Left kidney (tissue), 2 donors: Measurements from ENCODE around the gene CDK18. TPM values are rescaled to one million over a fixed set of nuclear protein-coding genes. Genes with fewer than 3 reads are reported as not detected.

ENCODE experiments used
- DNase-seq: peaks from one replicate; pipeline ENCODE4 v3.0.0-alpha.2; 2013
- polyA plus RNA-seq: library from polyadenylated mRNA; unstranded; fragments of 120-200 nt; gene quantifications from one replicate; pipeline ENCODE4 v1.2.1, GENCODE V29; 2013; ENCODE audit not compliant: insufficient read length

The CDK18 gene
- polyA plus RNA-seq, 1 donor: 27.1 TPM

DNA sequence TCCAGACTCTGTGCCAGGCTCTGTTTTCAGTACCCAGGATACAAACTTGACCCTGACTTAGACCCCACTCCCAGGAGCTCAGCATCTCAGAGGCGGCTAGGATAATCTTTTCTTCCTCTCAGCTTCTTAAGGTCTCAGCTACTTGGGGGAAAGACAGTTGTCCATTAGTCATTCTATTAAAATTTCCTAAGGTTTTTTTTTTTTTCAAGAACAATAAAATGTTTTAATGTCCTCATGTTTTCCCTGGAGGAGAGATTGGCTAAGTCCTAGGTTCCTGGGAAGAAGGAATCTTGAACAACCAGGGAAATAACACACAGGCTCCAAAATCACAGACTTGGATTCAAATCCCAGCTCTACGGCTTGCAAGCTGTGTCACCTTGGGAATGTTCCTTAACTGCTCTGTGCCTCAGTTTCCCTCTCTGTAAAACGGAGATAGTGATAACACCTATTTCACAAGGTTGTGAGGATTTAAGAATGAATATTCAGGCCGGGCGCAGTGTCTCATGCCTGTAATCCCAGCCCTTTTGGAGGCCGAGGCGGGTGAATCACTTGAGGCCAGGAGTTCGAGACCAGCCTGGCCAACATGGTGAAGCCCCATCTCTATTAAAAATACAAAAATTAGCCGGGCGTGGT is 33.0 kb downstream of the CDK18 start:
- no peak for DNase-seq

DNA sequence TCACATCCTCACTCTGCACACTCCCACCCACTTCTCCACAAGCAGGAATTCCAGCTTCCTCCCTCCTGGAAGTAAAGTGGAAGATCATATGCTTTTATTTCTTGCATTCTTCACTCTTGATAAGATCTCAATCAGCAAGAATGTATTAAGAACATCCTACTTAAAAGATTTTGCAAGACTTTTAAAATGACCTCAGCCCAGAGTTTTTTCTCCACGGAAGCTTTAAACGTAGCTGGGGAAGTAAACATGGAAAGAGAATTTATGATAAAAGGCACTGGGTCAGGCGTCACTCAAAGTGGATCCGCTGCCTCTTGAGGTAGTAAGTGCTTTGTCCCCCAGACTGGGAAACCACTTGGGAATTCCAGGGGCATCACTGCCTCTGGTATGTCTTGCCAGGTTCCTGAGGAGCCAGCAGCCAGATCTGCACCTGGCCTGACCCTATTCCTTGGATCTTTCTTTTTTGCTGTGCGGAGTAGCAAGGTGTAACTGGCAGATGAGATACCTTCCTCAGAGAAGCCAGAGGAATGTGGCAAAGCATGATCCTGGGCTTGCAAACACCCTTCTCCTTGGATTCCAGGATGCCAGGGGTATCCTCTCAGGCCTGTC is 33.9 kb downstream of the CDK18 start:
- DNase-seq: no peak

DNA sequence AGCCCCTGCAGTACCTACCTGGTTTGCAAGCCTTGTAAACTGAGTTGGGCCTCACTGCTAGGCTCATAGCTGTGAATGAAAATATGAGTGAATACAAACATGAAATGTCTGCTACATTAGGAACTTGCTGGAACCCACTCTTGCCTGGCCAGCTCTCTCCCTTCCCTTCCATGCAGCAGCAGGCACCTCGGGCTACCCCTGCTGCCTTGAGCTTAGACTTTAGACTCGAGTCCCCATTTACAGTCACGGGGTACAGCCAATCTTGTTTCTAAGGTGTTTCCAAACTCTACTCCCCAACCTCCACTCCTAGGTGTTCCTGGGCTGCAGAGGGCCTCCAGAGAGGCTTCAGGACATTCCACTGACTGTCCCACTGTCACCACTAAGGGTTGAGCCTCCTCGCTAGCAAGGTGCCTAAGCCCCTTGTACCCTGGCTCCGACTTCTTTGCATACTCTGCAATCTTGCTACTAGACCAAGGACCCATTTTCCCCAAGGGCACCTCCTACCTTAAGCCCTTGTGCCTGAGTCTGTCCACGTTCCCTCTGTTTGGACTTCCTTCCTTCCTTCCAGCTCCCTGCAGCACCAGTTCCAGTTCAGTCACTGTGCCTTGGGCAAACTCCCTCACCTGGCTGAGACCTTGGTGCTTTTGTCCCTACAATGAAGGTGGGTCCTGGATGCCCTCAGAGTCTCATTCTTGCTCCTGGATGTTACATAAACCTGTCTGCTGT is 36.9 kb downstream of the CDK18 start:
- DNase-seq: no peak

DNA sequence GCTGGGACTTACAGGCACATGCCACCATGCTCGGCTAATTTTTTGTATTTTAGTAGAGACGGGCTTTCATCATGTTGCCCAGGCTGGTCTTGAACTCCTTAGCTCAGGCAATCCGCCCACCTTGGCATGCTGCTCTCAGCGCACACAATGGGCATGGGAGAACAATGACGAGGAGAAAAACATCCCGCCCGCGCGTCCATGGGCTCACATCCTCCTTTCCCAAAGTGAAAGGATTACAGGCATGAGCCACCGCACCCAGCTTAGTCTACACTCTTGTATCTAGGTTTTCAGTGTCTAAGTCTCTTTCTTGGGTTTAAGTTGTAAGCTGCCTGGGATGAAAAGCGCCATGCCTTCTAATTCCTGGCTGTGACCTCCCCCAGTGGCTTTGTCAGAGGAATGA is 37.9 kb downstream of the CDK18 start:
- no peak for DNase-seq

DNA sequence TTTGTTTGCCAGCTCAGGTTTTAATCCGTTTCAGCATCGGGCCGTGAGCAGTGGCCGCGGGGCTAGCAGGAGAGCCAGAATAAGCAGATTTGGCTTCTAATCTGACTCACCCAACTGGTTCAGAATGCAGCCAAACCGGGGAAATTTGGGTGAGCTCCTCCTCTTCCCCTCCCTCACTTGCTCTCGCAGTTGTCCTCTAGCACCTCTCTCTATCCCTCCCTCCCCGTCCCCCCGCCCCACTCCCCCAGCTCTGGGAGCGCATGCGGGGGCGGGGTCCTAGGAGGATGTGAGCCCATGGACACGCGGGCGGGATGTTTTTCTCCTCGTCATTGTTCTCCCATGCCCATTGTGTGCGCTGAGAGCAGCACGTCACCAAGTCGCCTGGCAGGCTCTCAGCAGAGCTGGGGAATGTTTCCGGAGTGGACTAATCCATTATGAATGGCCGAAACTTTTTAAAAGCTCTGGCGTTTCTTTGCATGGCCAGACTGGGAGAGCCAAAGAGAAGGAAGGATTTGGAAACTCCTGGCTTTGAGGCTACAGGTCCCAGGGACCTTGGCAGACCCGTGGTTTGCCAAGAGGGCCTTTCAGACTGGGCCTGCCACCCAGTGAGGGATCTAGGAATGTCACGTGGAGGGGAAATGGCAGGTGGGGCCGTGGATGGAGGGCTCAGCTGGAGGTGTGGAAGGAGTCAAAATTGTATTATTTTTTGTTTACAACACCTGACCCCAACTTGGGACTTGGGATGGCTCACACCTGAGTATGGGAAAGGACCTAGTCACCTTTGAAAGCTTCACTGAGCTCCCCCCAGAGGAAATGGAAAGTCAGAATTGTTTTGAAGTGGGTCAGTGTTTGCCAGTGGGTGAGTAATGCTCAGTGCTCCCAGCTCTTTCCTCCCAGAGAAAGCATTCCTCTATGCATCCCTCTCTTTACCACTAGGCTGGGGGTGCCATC is 39.2 kb downstream of the CDK18 start:
- DNase-seq: peak; percentile 79

DNA sequence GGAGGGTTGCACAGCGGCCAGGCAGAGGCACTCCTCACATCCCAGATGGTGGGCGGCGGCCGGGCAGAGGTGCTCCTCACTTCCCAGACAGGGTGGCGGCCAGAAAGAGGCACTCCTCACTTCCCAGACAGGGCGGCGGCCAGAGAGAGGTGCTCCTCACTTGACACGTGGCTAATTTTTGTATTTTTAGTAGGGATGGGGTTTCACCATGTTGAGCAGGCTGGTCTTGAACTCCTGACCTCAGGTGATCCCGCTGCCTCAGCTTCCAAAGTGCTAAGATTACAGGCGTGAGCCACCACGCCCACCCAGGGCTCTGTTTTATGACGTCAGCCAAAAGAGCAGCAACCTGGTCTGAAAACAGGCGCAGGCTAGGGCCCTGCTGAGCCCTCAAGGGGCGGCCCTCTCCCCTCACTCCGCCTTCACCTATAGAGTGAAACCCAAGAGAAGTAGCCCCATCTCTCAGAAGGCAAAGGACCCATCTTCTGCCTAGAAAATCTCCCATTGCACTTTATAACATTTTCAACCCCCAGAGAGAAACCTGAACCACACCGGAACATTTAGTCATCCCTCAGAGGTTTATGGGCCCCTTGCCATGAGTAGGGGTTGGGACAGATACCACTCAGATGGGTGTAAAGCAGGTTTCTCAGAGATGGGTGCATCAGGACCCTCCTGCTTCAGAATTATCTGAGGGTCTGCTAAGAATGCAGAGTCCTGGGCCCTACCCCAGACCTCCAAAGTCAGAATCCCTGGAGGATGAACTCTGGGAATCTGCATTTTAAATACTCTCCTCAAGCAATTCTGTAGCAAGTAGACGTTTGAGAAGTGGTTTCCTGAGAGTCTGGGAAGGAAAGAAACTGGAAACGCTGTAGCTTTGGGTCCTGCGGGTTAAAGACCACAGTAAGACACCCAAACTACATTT is 40.8 kb downstream of the CDK18 start:
- DNase-seq: no peak

DNA sequence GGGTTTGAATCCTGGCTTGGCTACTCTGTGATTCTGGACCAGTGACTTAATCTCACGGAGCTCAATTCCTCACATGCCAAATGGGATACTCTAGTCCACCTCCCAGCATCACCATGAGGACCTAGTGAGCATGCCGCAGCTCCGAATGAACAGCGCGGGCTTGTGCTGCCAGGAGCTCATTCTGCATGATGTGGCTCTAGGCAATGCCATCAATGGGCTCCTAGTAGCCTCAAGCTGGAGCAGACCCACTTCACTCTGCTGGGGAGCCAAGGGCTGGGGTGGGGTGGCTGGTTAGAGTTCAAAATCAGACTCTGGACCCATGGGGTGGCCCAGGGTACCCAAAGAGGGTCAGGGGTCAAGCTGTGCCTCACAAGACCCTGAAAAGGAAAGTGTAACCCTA is 41.5 kb downstream of the CDK18 start:
- DNase-seq: no peak

DNA sequence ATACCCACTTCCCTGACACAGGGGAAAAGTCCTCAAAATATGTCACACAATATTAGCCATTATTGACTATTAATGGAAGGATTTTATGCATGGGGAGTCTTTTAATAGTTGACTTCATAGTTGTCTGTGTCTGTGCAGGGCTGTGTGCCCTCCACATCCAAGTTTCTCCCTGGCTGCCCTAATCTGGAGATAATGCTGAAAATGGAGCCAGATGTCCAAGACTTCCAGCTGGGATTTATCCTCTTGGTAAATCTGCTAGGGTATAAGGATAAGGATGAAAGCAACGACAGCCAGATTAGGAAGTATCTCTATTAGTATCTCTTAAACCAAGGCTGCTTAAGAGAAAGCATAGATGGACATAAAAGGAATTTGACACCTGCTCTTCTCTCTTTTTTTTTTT is 42.1 kb downstream of the CDK18 start:
- no peak for DNase-seq

DNA sequence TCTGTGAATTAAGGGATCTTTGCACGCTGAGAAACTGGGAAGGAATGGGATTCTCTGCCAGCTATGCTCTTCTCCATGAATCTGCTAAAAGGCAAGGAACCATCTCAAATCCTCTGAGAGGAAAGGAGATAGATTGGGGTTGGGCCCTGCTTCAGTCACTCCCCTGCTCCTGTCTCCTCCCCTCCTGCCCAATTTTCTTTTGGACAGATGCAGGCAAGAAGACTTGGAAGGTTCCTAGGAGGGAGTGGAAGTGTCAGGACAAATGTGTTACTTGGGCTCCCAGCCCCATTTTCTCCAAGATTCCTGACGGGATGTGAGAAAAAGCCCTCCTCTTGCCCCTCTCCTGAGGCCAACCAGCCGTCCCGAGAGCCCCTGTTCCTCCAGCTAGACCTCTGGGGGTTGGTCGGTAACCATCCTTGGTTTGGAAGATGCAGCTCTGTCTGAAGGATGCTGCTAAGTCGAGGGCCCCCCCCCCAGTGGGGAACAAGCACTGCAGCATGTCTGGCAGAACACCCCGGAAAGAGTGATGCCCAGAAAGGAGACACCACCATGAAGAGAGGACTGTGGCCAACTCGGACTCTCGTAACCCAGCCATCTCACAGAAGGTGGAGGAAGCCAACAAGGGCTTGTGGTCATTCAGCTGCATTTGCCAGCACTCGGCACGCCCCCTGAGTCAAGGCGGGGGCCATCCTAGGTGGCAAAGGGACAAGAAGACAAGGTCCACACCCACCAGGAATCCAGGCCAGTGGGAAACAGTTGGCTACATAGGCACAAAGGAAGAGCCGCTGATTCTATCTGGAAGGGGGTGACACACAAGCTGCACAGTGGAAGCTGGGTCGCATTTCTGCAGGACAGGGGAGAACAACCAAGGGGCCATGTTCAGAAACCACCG is 43.7 kb downstream of the CDK18 start:
- DNase-seq: no peak

DNA sequence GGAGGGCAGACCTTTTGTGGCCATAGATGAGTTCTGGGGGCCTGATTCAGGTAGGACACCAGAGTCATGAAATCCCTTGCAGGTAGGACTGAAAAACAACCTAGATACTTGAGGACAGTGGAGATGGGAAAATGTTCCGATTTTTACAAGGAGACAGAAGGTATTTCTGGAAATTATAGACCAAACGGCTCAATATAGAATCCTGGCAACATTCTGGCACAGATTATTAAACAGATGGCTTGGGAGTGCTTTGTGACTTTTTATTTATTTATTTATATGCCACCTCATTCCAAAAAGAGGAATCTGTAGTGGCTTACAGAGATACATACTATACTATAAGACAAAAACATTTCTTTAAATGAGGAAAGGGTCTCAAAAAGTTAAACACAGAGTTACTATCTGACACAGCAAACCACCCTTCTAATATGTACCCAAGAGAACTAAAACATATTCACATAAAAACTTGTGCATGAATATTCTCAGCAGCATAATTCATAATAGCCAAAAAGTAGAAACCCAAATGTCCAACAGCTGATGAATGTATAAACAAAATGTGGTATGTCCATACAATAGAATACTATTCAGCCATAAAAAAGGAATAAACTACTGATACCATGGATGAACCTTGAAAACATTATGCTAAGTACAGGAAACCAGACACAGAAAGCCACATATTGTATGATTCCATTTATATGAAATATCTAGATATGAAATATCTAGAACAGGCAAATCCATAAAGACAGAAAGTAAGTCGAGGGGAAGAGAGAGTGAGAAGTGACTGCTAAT is 49.8 kb downstream of the CDK18 start:
- DNase-seq: no peak

DNA sequence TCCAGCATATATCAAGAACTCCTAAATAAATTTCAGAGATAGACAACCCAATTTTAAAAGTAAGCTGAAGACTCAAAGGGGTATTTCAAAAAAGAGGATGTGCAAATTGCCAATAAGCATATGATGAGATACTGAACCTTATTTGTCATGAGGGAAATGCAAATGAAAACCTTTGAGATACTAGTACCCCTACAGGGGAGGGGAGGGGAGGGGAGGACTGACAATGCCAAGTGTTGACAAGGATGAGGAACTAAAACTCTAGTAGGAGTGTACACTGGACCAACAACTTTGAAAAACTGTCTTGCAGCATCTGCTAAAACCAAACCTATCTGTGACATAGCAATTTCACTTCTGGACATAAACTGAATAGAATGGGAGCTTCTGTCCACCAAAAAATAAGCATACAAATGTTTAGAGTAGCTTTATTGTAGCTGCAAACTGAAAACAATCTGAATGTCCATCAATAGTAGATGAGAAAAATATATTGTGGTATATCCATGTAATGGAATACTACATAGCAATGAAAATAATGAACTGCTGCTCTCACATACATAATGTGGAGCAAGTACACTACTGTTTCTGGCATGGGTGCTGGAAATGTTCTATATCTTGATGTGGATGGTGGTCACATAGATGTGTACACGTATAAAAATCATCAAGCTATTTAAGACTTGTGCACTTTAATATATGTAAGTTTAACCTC is 57.2 kb downstream of the CDK18 start:
- no peak for DNase-seq

DNA sequence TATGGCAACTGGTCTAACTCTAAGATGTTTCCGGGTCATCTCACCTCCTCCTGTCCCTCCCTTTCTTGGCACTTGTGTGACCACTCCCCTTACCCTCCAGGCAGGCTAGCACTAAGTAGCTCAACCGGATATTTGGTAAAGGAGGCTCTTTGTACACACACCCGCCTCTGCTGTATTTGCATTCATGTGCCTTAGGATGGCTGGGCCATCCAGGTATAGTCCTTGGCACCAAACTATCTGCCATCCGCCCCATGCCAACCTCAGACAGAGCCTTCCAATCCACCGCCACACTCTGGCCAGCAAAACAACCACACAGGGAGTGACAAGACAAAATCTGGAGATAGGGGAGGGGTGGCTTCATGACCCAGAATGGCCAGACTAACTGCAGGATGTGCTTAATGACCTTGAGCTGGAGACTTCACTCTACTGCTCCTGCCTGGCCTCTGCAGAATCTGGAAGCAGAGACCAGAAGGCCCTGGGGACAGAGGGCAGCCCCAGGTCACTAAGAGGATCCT is 59.5 kb downstream of the CDK18 start:
- DNase-seq: no peak

DNA sequence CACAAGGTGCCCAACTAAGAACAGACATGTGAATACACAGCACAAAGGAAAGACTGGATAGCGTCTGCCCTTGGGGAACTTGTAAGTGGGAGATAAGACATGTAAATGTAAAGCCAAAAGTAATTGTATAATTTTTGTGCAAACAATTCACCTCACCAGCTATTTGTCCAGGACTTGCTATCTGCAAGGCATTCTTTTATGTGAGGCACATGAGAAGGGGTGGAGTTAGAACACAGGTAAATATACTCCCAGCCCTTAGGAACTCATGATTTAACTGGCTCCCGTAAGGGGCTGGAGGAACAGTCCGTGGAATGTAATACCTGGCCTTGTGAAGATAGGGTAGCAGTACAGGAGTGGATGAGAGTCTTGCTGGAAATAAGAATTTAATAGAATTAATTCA is 61.3 kb downstream of the CDK18 start:
- no peak for DNase-seq

DNA sequence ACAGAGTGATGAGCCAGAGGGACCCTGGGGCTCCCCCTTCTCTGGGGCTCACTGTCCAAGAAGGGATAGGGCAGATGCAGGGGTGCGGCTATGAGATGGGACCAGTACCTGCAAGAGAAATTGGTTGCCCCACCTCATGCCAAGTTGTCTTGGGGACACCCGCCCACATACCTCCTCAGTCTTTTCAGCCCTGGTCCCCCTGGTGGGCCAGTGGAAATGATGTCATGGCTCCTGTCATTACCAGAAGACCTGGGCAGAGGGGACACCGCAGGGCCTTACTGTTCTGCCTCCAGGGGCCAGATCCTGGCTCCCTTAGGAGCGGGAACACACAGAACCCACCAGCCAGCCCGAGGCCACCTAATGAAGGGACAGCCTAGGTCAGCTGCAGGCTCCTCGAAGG is 63.2 kb downstream of the CDK18 start:
- no peak for DNase-seq

DNA sequence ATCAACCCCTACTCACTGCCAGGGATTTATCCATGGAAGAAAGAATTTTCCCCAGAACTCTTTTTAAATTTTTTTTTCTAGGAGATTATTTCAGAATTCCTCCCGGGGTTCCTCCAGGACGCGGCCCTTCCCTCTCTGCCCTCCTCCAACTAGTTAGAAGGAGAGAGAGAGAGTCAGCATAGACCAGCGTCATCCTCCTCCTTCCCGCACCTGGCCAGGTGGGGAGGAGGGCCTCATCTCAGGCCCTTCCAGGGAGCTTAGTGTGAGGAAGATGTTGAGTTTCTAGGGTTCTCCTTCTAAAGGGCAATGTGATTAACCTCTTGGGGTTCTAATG is 63.6 kb downstream of the CDK18 start:
- DNase-seq: no peak

DNA sequence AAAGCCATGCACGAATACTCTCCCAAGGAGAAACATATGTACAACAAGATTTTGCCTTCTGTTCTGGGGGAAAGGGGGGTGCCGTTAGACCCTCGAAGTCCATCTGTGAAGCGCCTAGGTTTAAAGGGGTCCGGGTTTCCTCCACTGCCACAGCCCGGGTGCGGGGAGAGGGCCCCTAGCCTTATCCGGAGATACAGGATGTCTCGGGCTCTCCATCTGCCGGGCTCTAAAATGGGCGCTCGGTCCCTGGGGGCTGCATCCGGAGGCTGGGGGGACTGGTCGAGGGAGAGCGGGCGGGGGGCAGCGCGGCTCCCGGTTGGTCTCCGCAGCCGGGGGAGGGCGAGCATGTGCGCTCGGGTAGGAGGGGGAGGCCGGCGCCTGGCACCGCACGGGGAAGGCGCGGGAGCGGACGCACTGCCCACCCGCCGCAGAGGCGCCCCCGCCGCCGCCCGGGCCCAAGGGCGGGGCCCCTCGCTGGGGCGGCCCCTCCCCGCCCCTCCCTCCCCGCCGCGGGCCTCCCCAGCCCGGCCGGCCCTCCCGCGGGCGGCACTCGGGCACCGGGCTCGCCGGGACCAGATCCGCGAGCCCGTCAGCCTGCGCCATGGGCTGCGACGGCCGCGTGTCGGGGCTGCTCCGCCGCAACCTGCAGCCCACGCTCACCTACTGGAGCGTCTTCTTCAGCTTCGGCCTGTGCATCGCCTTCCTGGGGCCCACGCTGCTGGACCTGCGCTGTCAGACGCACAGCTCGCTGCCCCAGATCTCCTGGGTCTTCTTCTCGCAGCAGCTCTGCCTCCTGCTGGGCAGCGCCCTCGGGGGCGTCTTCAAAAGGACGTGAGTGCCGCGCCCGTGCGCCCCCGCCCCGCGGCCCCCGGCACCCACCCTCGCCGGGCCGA is 64.2 kb downstream of the CDK18 start:
- DNase-seq: no peak

DNA sequence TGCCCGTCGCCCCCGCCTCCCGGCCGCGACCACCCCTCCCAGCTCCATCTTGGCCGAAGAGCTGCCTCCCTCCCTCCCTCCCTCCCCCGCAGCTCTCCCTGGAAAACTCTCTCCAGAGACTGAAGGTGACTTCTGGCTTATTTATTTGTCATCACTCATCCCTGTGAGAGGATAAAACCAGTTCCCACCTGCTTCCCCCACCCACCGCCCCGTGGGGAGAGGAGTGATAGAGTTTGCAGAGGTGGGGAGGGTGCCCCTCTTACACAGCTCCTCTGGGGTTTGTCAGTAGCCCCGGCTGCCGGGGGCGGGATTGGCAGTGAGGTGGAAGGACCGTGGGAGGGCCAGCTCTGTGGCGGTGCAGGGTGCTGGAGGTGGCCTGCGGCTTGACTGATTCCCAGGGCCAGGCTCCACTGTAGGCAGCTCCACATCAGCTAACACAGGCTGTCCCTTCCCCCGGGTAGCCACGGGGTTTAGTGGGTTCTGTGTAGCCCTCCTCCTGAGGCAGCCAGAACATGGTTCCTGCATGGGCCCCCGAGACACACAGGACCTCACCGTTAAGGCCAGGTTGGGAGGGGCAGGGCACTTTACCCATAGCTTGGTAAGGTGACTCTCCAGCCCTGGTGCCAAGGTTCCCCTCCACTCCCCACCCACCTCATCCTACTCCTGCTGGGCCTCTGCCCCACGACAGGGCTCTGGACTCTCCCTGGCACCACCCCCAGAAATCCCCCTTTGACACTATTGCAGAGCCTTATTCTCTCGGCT is 65.1 kb downstream of the CDK18 start:
- no peak for DNase-seq
